HEK293 (cell line): ENCODE data around the gene ZNF234.
A peak's percentile ranks its signal among the peaks of the same experiment; 100 is the strongest.

Experiments
- GLIS2 ChIP-seq: fragments of 450-650 bp; formaldehyde crosslinking; IDR thresholded peaks from 2 replicates; pipeline ENCODE4 v1.5.1; 2016; ENCODE audit warnings: missing biosample characterization, missing genetic modification characterization
- KLF8 ChIP-seq: fragments of 450-650 bp; formaldehyde crosslinking; IDR thresholded peaks from 2 replicates; pipeline ENCODE4 v1.5.1; 2016; ENCODE audit warnings: missing biosample characterization, missing genetic modification characterization
- MEIS1 ChIP-seq: sonication (generic); formaldehyde crosslinking; IDR thresholded peaks from 2 replicates; pipeline ENCODE4 v1.8.1; 2022; ENCODE audit warnings: missing genetic modification reagents, mild to moderate bottlenecking, borderline replicate concordance
- REPIN1 ChIP-seq: fragments of 450-650 bp; formaldehyde crosslinking; IDR thresholded peaks from 2 replicates; pipeline ENCODE4 v1.5.1; 2017; ENCODE audit warnings: missing biosample characterization, missing genetic modification characterization, low read depth
- WT1 ChIP-seq: fragments of 450-650 bp; formaldehyde crosslinking; IDR thresholded peaks from 2 replicates; pipeline ENCODE4 v1.5.1; 2016; ENCODE audit warnings: missing biosample characterization, missing genetic modification characterization
- YY1 ChIP-seq: fragments of 450-650 bp; formaldehyde crosslinking; IDR thresholded peaks from 2 replicates; pipeline ENCODE4 v1.5.1; 2018; ENCODE audit warnings: missing biosample characterization, missing genetic modification characterization
- YY2 ChIP-seq: fragments of 450-650 bp; formaldehyde crosslinking; IDR thresholded peaks from 2 replicates; pipeline ENCODE4 v1.5.1; 2016; ENCODE audit warnings: missing biosample characterization, missing genetic modification characterization
- ZFP37 ChIP-seq: fragments of 450-650 bp; formaldehyde crosslinking; IDR thresholded peaks from 2 replicates; pipeline ENCODE4 v1.5.1; 2016; ENCODE audit warnings: missing biosample characterization, missing genetic modification characterization
- ZNF138 ChIP-seq: fragments of 450-650 bp; formaldehyde crosslinking; IDR thresholded peaks from 2 replicates; pipeline ENCODE4 v1.5.1; 2016; ENCODE audit warnings: missing biosample characterization, missing genetic modification characterization, borderline replicate concordance
- ZNF140 ChIP-seq: fragments of 450-650 bp; formaldehyde crosslinking; IDR thresholded peaks from 2 replicates; pipeline ENCODE4 v1.5.1; 2016; ENCODE audit warnings: missing biosample characterization, missing genetic modification characterization
- ZNF146 ChIP-seq: fragments of 450-650 bp; formaldehyde crosslinking; IDR thresholded peaks from 2 replicates; pipeline ENCODE4 v1.5.1; 2016; ENCODE audit warnings: missing biosample characterization, missing genetic modification characterization
- ZNF184 ChIP-seq: fragments of 450-650 bp; IDR thresholded peaks from 2 replicates; pipeline ENCODE4 v1.5.1; 2018; ENCODE audit warnings: missing biosample characterization, mild to moderate bottlenecking, missing genetic modification characterization
- ZNF214 ChIP-seq: fragments of 450-650 bp; formaldehyde crosslinking; IDR thresholded peaks from 2 replicates; pipeline ENCODE4 v1.5.1; 2017; ENCODE audit warnings: missing biosample characterization, mild to moderate bottlenecking, missing genetic modification characterization, borderline replicate concordance
- ZNF354C ChIP-seq: fragments of 450-650 bp; formaldehyde crosslinking; IDR thresholded peaks from 2 replicates; pipeline ENCODE4 v1.5.1; 2016; ENCODE audit warnings: missing biosample characterization, missing genetic modification characterization, low read depth, borderline replicate concordance
- ZNF677 ChIP-seq: fragments of 450-650 bp; IDR thresholded peaks from 2 replicates; pipeline ENCODE4 v1.5.0; 2018; ENCODE audit warnings: missing biosample characterization, mild to moderate bottlenecking, missing genetic modification characterization, moderate library complexity
- ZNF777 ChIP-seq: fragments of 450-650 bp; formaldehyde crosslinking; IDR thresholded peaks from 2 replicates; pipeline ENCODE4 v1.5.1; 2017; ENCODE audit warnings: missing biosample characterization, missing genetic modification characterization, borderline replicate concordance
- ZNF792 ChIP-seq: fragments of 450-650 bp; formaldehyde crosslinking; IDR thresholded peaks from 2 replicates; pipeline ENCODE4 v1.5.1; 2016; ENCODE audit warnings: missing biosample characterization, missing genetic modification characterization
- ZNF843 ChIP-seq: fragments of 450-650 bp; formaldehyde crosslinking; IDR thresholded peaks from 2 replicates; pipeline ENCODE4 v1.5.1; 2016; ENCODE audit warnings: missing biosample characterization, missing genetic modification characterization
- ZSCAN16 ChIP-seq: fragments of 450-650 bp; formaldehyde crosslinking; IDR thresholded peaks from 2 replicates; pipeline ENCODE4 v1.5.1; 2016; ENCODE audit warnings: missing biosample characterization, missing genetic modification characterization
- TF ChIP-seq, protein P1 (sequence below): fragments of 450-650 bp; formaldehyde crosslinking; IDR thresholded peaks from 2 replicates; pipeline ENCODE4 v1.5.1; 2016; ENCODE audit warnings: missing biosample characterization, missing genetic modification characterization, low read depth
- TF ChIP-seq, protein P2 (sequence below): fragments of 450-650 bp; formaldehyde crosslinking; conservative IDR thresholded peaks from 2 replicates; pipeline ENCODE4 v1.5.1; 2016; ENCODE audit warnings: low read depth, missing biosample characterization, missing genetic modification characterization
- TF ChIP-seq, protein P3 (sequence below): fragments of 450-650 bp; formaldehyde crosslinking; IDR thresholded peaks from 2 replicates; pipeline ENCODE4 v1.5.1; 2016; ENCODE audit warnings: missing biosample characterization, missing genetic modification characterization, low read depth
- TF ChIP-seq, protein P4 (sequence below): fragments of 450-650 bp; IDR thresholded peaks from 2 replicates; pipeline ENCODE4 v1.5.1; 2018; ENCODE audit warnings: missing biosample characterization, mild to moderate bottlenecking, missing genetic modification characterization
- TF ChIP-seq, protein P5 (sequence below): fragments of 450-650 bp; formaldehyde crosslinking; IDR thresholded peaks from 2 replicates; pipeline ENCODE4 v1.5.1; 2016; ENCODE audit warnings: missing biosample characterization, missing genetic modification characterization
- TF ChIP-seq, protein P6 (sequence below): fragments of 450-650 bp; formaldehyde crosslinking; IDR thresholded peaks from 2 replicates; pipeline ENCODE4 v1.5.0; 2017; ENCODE audit warnings: missing biosample characterization, missing genetic modification characterization, borderline replicate concordance

The ZNF234 gene

DNA sequence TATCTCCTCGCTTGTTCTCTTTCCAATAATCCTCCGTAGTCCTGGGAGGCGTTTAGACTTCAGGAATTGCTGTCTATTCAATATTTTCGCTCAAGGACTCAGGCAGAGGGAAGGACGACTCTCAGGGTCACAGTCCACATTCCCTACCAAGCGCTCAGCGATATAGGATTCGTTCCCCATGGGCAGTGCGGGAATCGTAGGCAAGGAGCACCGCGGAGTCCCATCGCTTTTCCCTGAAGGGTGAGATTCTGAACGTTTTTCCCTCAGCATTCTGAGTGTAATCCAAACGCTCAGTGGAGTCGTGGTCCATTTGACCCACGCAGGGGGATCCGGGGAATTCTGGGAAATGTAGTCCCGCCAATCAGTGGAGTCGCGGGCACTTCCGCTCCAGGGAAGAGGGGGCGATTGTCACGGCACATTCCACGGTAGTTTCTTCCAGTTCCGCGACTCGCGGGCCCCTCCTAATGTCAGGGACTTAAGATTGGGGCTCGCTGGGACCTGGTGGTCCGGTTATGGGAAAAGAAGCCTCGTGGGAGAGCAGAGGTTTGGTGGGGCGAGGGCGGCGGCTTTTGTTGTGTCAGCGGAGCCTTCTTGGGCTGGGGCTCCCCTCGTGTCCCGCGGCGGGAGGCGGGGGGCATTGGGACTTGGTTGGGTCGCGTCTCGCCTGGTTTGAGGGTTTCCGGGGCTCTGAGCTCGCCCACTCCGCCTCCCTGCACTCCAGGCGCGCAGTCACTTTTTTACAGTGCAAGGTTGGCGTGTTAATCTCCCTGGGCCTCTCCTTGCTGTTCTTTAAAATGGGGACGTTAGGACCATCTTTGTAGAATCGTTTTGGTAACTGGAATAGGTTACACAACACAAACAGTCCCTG lies at the start of gene ZNF234 (continued):
- TF ChIP-seq ZNF184 (tag by site-specific recombination) (peak; percentile 83; the same call in 1 of the 2 replicates), ZNF140 (tag by site-specific recombination) (0 out of 2 replicates have a peak, but pooled peaks have one; percentile 24), ZNF777 (0 out of 2 replicates have a peak, but pooled peaks have one; percentile 29), ZNF677 (tag by site-specific recombination) (no peak), ZNF792 (tag by site-specific recombination) (peak; percentile 79; the same call in 1 of the 2 replicates), YY1 (tag by site-specific recombination) (peak; percentile 66; the same call in 1 of the 2 replicates), KLF8 (tag by site-specific recombination) (peak; percentile 77), YY2 (tag by site-specific recombination) (peak; percentile 64), ZFP37 (tag by site-specific recombination) (peak; percentile 71), MEIS1 (CRISPR knock-in tag) (no peak), ZSCAN16 (tag by site-specific recombination) (peak; percentile 33; the same call in 1 of the 2 replicates), REPIN1 (tag by site-specific recombination) (peak; percentile 65; the same call in 1 of the 2 replicates), ZNF843 (peak; percentile 17; the same call in 1 of the 2 replicates), ZNF354C (tag by site-specific recombination) (no peak), ZNF138 (tag by site-specific recombination) (no peak), ZNF146 (tag by site-specific recombination) (0 out of 2 replicates have a peak, but pooled peaks have one; percentile 27), ZNF214 (tag by site-specific recombination) (no peak), WT1 (tag by site-specific recombination) (peak; percentile 50), GLIS2 (tag by site-specific recombination) (peak; percentile 97)
- TF ChIP-seq, protein P1, sequence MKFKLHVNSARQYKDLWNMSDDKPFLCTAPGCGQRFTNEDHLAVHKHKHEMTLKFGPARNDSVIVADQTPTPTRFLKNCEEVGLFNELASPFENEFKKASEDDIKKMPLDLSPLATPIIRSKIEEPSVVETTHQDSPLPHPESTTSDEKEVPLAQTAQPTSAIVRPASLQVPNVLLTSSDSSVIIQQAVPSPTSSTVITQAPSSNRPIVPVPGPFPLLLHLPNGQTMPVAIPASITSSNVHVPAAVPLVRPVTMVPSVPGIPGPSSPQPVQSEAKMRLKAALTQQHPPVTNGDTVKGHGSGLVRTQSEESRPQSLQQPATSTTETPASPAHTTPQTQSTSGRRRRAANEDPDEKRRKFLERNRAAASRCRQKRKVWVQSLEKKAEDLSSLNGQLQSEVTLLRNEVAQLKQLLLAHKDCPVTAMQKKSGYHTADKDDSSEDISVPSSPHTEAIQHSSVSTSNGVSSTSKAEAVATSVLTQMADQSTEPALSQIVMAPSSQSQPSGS = no peak
- TF ChIP-seq, protein P2, sequence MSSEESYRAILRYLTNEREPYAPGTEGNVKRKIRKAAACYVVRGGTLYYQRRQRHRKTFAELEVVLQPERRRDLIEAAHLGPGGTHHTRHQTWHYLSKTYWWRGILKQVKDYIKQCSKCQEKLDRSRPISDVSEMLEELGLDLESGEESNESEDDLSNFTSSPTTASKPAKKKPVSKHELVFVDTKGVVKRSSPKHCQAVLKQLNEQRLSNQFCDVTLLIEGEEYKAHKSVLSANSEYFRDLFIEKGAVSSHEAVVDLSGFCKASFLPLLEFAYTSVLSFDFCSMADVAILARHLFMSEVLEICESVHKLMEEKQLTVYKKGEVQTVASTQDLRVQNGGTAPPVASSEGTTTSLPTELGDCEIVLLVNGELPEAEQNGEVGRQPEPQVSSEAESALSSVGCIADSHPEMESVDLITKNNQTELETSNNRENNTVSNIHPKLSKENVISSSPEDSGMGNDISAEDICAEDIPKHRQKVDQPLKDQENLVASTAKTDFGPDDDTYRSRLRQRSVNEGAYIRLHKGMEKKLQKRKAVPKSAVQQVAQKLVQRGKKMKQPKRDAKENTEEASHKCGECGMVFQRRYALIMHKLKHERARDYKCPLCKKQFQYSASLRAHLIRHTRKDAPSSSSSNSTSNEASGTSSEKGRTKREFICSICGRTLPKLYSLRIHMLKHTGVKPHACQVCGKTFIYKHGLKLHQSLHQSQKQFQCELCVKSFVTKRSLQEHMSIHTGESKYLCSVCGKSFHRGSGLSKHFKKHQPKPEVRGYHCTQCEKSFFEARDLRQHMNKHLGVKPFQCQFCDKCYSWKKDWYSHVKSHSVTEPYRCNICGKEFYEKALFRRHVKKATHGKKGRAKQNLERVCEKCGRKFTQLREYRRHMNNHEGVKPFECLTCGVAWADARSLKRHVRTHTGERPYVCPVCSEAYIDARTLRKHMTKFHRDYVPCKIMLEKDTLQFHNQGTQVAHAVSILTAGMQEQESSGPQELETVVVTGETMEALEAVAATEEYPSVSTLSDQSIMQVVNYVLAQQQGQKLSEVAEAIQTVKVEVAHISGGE (tag by site-specific recombination) = peak; percentile 96
- TF ChIP-seq, protein P3, sequence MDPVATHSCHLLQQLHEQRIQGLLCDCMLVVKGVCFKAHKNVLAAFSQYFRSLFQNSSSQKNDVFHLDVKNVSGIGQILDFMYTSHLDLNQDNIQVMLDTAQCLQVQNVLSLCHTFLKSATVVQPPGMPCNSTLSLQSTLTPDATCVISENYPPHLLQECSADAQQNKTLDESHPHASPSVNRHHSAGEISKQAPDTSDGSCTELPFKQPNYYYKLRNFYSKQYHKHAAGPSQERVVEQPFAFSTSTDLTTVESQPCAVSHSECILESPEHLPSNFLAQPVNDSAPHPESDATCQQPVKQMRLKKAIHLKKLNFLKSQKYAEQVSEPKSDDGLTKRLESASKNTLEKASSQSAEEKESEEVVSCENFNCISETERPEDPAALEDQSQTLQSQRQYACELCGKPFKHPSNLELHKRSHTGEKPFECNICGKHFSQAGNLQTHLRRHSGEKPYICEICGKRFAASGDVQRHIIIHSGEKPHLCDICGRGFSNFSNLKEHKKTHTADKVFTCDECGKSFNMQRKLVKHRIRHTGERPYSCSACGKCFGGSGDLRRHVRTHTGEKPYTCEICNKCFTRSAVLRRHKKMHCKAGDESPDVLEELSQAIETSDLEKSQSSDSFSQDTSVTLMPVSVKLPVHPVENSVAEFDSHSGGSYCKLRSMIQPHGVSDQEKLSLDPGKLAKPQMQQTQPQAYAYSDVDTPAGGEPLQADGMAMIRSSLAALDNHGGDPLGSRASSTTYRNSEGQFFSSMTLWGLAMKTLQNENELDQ (tag by site-specific recombination) = no peak
- TF ChIP-seq, protein P4, sequence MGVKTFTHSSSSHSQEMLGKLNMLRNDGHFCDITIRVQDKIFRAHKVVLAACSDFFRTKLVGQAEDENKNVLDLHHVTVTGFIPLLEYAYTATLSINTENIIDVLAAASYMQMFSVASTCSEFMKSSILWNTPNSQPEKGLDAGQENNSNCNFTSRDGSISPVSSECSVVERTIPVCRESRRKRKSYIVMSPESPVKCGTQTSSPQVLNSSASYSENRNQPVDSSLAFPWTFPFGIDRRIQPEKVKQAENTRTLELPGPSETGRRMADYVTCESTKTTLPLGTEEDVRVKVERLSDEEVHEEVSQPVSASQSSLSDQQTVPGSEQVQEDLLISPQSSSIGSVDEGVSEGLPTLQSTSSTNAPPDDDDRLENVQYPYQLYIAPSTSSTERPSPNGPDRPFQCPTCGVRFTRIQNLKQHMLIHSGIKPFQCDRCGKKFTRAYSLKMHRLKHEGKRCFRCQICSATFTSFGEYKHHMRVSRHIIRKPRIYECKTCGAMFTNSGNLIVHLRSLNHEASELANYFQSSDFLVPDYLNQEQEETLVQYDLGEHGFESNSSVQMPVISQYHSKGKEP (tag by site-specific recombination) = peak; percentile 27; the same call in 1 of the 2 replicates
- TF ChIP-seq, protein P5, sequence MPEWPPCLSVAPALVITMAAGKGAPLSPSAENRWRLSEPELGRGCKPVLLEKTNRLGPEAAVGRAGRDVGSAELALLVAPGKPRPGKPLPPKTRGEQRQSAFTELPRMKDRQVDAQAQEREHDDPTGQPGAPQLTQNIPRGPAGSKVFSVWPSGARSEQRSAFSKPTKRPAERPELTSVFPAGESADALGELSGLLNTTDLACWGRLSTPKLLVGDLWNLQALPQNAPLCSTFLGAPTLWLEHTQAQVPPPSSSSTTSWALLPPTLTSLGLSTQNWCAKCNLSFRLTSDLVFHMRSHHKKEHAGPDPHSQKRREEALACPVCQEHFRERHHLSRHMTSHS (tag by site-specific recombination) = 0 out of 2 replicates have a peak, but pooled peaks have one; percentile 33
- TF ChIP-seq, protein P6, sequence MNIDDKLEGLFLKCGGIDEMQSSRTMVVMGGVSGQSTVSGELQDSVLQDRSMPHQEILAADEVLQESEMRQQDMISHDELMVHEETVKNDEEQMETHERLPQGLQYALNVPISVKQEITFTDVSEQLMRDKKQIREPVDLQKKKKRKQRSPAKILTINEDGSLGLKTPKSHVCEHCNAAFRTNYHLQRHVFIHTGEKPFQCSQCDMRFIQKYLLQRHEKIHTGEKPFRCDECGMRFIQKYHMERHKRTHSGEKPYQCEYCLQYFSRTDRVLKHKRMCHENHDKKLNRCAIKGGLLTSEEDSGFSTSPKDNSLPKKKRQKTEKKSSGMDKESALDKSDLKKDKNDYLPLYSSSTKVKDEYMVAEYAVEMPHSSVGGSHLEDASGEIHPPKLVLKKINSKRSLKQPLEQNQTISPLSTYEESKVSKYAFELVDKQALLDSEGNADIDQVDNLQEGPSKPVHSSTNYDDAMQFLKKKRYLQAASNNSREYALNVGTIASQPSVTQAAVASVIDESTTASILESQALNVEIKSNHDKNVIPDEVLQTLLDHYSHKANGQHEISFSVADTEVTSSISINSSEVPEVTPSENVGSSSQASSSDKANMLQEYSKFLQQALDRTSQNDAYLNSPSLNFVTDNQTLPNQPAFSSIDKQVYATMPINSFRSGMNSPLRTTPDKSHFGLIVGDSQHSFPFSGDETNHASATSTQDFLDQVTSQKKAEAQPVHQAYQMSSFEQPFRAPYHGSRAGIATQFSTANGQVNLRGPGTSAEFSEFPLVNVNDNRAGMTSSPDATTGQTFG = no peak
